Measurements from ENCODE around the gene CARHSP1. TPM values are rescaled to one million over a fixed set of nuclear protein-coding genes. Genes with fewer than 3 reads are reported as not detected.

The CARHSP1 gene
- polyA plus RNA-seq, 3 donors, result 32.0 to 60.3 (median 52.0) TPM

- Histone ChIP-seq H3K9me3 (replicated peaks in 1 of 2; ENCODE audit: control insufficient read depth in 1 of 2, insufficient read depth in 1 of 2, low read length in 2 of 2) (no peaks in the 10 kb centered on the region), H3K27ac (ENCODE audit: low read depth in 1 of 2, low read length in 2 of 2) (no peak overlapping the region), H2AFZ (ENCODE audit: insufficient read depth, low read depth, low read length, poor library complexity, severe bottlenecking) (no peak overlapping the region), H3K4me2 (replicated peaks; ENCODE audit: extremely low read depth, low read length, poor library complexity, severe bottlenecking) (no peak overlapping the region), H3K27me3 (ENCODE audit: control insufficient read depth in 2 of 2, insufficient read depth in 2 of 2, low read length in 2 of 2) (peaks cover 0 to 14% of the 10 kb centered on the region in 2 donors), H3K4me1 (ENCODE audit: control insufficient read depth in 1 of 2, insufficient read depth in 2 of 2, low read length in 2 of 2) (no peaks in the 10 kb centered on the region), H3K4me3 (replicated peaks in 1 of 3; ENCODE audit: low read depth in 2 of 3, low read length in 3 of 3) (no peak overlapping the region), H3K36me3 (replicated peaks in 1 of 2; ENCODE audit: control insufficient read depth in 1 of 2, insufficient read depth in 2 of 2, low read length in 2 of 2) (peaks cover 32 to 43% of the 10 kb centered on the region in 2 donors), H3K79me2 (ENCODE audit: insufficient read depth, low read length) (no peaks in the 10 kb centered on the region), H4K20me1 (ENCODE audit: insufficient read depth, low read length) (peaks cover 76% of the 10 kb centered on the region), H3K9ac (ENCODE audit: insufficient read depth, low read length, poor library complexity, severe bottlenecking) (no peak overlapping the region)
- H3K9me3 Mint-ChIP-seq, result no peaks in the 10 kb centered on the region
- peaks cover 9% of the 10 kb centered on the region for H3K4me1 Mint-ChIP-seq
- DNase-seq, result no peak
- peaks cover 39 to 41% of the 10 kb centered on the region in 2 donors for H3K36me3 Mint-ChIP-seq
- WGBS (ENCODE audit: insufficient coverage), result 83% methylated on average over 16 of the region's 16 CpGs
- no peak for TF ChIP-seq CTCF (IDR thresholded peaks at IDR 0.05)
- H3K4me3 Mint-ChIP-seq, result no peak overlapping the region
- H3K27ac Mint-ChIP-seq, result no peak overlapping the region
- H3K27me3 Mint-ChIP-seq (ENCODE audit: low read depth in 3 of 3), result peaks cover 21 to 25% (median 24%) of the 10 kb centered on the region in 3 donors
- intact Hi-C loops (cut with micrococcal nuclease), result loop anchor here in 1 of 2 donors (10.0 kb wide), 1 partner anchor 253 kb away; no protein-coding TSS in a partner anchor
Measured at GRCh38 chr16:8887952-8888560, 19.2 kb upstream of the CARHSP1 start.

- Histone ChIP-seq H3K9ac (ENCODE audit: insufficient read depth, low read length, poor library complexity, severe bottlenecking) (no peak overlapping the region), H2AFZ (ENCODE audit: insufficient read depth, low read depth, low read length, poor library complexity, severe bottlenecking) (no peak overlapping the region), H3K4me1 (ENCODE audit: control insufficient read depth in 1 of 2, insufficient read depth in 2 of 2, low read length in 2 of 2) (no peaks in the 10 kb centered on the region), H3K4me2 (replicated peaks; ENCODE audit: extremely low read depth, low read length, poor library complexity, severe bottlenecking) (no peak overlapping the region), H3K79me2 (ENCODE audit: insufficient read depth, low read length) (no peaks in the 10 kb centered on the region), H4K20me1 (ENCODE audit: insufficient read depth, low read length) (peaks cover 70% of the 10 kb centered on the region), H3K4me3 (replicated peaks in 1 of 3; ENCODE audit: low read depth in 2 of 3, low read length in 3 of 3) (no peak overlapping the region), H3K27ac (ENCODE audit: low read depth in 1 of 2, low read length in 2 of 2) (no peak overlapping the region), H3K27me3 (ENCODE audit: control insufficient read depth in 2 of 2, insufficient read depth in 2 of 2, low read length in 2 of 2) (peaks cover 0 to 14% of the 10 kb centered on the region in 2 donors), H3K9me3 (replicated peaks in 1 of 2; ENCODE audit: control insufficient read depth in 1 of 2, insufficient read depth in 1 of 2, low read length in 2 of 2) (no peaks in the 10 kb centered on the region), H3K36me3 (replicated peaks in 1 of 2; ENCODE audit: control insufficient read depth in 1 of 2, insufficient read depth in 2 of 2, low read length in 2 of 2) (peaks cover 26 to 36% of the 10 kb centered on the region in 2 donors)
- H3K9me3 Mint-ChIP-seq, result no peaks in the 10 kb centered on the region
- peak overlapping the region in 1 of 2 donors; percentile 1 for H3K4me3 Mint-ChIP-seq
- TF ChIP-seq CTCF (IDR thresholded peaks at IDR 0.05), result no peak
- WGBS (ENCODE audit: insufficient coverage), result 94% methylated on average over 6 of the region's 6 CpGs
- H3K36me3 Mint-ChIP-seq, result peaks cover 32 to 34% of the 10 kb centered on the region in 2 donors
- peaks cover 21 to 25% (median 24%) of the 10 kb centered on the region in 3 donors for H3K27me3 Mint-ChIP-seq (ENCODE audit: low read depth in 3 of 3)
- H3K4me1 Mint-ChIP-seq, result peaks cover 9% of the 10 kb centered on the region
- DNase-seq, result no peak
- H3K27ac Mint-ChIP-seq, result no peak overlapping the region
- intact Hi-C loops (cut with micrococcal nuclease), result loop anchor here in 1 of 2 donors (10.0 kb wide), 1 partner anchor 253 kb away; no protein-coding TSS in a partner anchor
Measured at GRCh38 chr16:8887431-8887765, 18.6 kb upstream of the CARHSP1 start.
